ENCODE results near the gene FASN. TPM values are rescaled to one million over a fixed set of nuclear protein-coding genes. Genes with fewer than 3 reads are reported as not detected.

The FASN gene
- total and polyA plus RNA-seq, 2 donors (not counting 3 experiments of a cell fraction or from before 2014, with no cell fraction given), result 101 to 360 TPM

DNA sequence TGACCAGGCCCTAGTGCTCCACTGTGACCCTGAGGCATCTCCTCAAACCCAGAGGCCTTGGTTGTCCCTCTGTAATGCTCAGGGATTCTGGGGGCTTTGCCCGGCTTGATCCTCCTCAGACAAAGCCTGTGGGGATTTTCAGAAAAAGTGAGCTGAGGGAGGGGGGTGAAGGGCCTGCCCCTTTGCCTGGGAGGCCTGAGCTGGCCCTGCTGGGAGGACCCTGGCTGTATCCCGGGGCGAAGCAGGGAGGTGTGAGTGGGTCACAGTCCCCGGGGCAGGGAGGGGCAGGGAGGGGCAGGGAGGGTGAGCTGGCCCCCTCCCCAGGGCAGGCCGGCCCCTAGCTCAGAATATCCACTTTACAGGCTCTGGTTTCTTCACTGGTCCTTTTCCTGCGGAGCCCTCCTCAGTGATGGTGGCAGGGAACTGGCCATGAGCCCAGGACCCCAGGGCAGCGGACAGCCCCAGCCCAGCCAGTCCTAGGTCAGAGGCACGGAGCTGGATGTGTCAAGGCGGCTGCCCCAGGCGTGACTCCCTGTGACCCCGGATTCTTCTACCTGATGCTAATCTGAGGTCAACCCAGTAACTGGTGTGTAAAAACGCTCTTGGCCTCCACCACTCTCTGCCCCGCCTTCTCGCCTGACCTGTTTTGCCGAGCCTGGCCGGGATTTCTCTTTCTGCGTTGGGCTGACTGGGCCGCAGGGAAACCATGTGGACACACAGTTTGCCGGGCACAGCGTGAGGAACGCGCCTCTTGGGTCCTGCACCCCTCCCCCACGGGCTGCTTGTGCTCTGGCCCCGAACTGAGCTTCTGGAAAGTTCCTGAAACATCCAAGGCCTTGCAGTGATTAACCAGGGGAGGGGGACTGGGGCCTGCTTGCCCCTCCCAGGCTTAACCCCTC lies 5.8 kb upstream of the FASN start:
- BruUV-seq (replicated peaks), result no TSS peak
- FAIRE-seq, result no peak
- Histone ChIP-seq H3K9me3 (replicated peaks; ENCODE audit: control insufficient read depth, insufficient read depth, low read length) (no peaks in the 10 kb centered on the region), H3K4me1 (ENCODE audit: control insufficient read depth, extremely low read depth, insufficient read depth, low read length) (peaks cover 17% of the 10 kb centered on the region), H3K36me3 (ENCODE audit: control insufficient read depth in 2 of 2, extremely low read depth in 1 of 2, insufficient read depth in 2 of 2, low read length in 2 of 2) (no peaks in the 10 kb centered on the region), H3K79me2 (ENCODE audit: control insufficient read depth, insufficient read depth, low read length) (peaks cover 2% of the 10 kb centered on the region), H3K27ac (ENCODE audit: insufficient read depth, low read depth, low read length) (no peak overlapping the region), H3K9me1 (replicated peaks; ENCODE audit: control insufficient read depth, extremely low read depth, insufficient read depth, low read length) (no peaks in the 10 kb centered on the region), H3K4me2 (ENCODE audit: insufficient read depth, low read length) (no peak overlapping the region), H3K27me3 (ENCODE audit: control insufficient read depth in 2 of 2, insufficient read depth in 2 of 2, low read length in 2 of 2) (no peaks in the 10 kb centered on the region), H2AFZ (ENCODE audit: low read depth, low read length) (no peak overlapping the region), H3K4me3 (replicated peaks in 1 of 3; ENCODE audit: insufficient read depth in 1 of 3, low read depth in 1 of 3, low read length in 3 of 3) (no peak overlapping the region), H4K20me1 (replicated peaks; ENCODE audit: control insufficient read depth, extremely low read depth, insufficient read depth, low read length) (no peaks in the 10 kb centered on the region), H3K9ac (replicated peaks; ENCODE audit: extremely low read depth, insufficient read depth, low read length) (no peak overlapping the region)
- dilution Hi-C loops (cut with MboI; ENCODE audit: extremely low pct_ligation_motif_present, low sequenced_read_pairs), result no loop called here
- POLR2A ChIA-PET, result no interaction called here
- CTCF ChIA-PET, result interaction anchor here (3.3 kb wide), 1 partner anchor 73 kb away, joined by 8 read pairs; the partner anchor contains the start of gene RAC3
- TF ChIP-seq FOS (IDR thresholded peaks at IDR 0.05; ENCODE audit: borderline replicate concordance, insufficient read depth, low read length), result no peak
- TF ChIP-seq MYC (IDR thresholded peaks at IDR 0.05; ENCODE audit: low read depth, low read length), result no peak
- TF ChIP-seq, protein P1, sequence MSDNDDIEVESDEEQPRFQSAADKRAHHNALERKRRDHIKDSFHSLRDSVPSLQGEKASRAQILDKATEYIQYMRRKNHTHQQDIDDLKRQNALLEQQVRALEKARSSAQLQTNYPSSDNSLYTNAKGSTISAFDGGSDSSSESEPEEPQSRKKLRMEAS (IDR thresholded peaks at IDR 0.05; ENCODE audit: insufficient read depth, insufficient read length), result no peak
- TF ChIP-seq JUN (IDR thresholded peaks at IDR 0.05; ENCODE audit: borderline replicate concordance, insufficient read depth, insufficient read length, low read depth), result no peak
- no peak for TF ChIP-seq GATA2 (IDR thresholded peaks at IDR 0.05; ENCODE audit: insufficient read depth, insufficient read length, low read depth, low read length)
- no peak for TF ChIP-seq EZH2 (IDR thresholded peaks at IDR 0.05; ENCODE audit: borderline replicate concordance, low read depth, low read length, severe bottlenecking)
- TF ChIP-seq, protein P2, sequence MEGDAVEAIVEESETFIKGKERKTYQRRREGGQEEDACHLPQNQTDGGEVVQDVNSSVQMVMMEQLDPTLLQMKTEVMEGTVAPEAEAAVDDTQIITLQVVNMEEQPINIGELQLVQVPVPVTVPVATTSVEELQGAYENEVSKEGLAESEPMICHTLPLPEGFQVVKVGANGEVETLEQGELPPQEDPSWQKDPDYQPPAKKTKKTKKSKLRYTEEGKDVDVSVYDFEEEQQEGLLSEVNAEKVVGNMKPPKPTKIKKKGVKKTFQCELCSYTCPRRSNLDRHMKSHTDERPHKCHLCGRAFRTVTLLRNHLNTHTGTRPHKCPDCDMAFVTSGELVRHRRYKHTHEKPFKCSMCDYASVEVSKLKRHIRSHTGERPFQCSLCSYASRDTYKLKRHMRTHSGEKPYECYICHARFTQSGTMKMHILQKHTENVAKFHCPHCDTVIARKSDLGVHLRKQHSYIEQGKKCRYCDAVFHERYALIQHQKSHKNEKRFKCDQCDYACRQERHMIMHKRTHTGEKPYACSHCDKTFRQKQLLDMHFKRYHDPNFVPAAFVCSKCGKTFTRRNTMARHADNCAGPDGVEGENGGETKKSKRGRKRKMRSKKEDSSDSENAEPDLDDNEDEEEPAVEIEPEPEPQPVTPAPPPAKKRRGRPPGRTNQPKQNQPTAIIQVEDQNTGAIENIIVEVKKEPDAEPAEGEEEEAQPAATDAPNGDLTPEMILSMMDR (IDR thresholded peaks at IDR 0.05; ENCODE audit: extremely low read depth in 1 of 2, insufficient read depth in 1 of 2, low read depth in 1 of 2, low read length in 2 of 2), result no peak
- TF ChIP-seq POLR2A (IDR thresholded peaks at IDR 0.05; ENCODE audit: low read depth, low read length), result no peak
- TF ChIP-seq POLR2AphosphoS5 (IDR thresholded peaks at IDR 0.05; ENCODE audit: insufficient read depth, low read depth, low read length), result no peak
- intact Hi-C loops (cut with micrococcal nuclease), result no loop called here
- no peak for DNase-seq (ENCODE audit: low read depth, low spot score)
